K562 (cell line): ENCODE results near the gene UNC79. TPM values are rescaled to one million over a fixed set of nuclear protein-coding genes. Genes with fewer than 3 reads are reported as not detected.

Experiments used
- ATAC-seq: fragments of 200-7000 bp; cut with Tn5 transposase; 3 replicates; pipeline ENCODE4 v1.9.1; 2020; ENCODE audit warnings: moderate library complexity
- BruUV-seq: library from RNA; stranded (reverse); fragments of 400-500 nt; replicated peaks from 2 replicates; lab custom pipeline; 2021; lab: Mats Ljungman, UMichigan
- CTCF ChIA-PET: fragments of 300-600 bp; formaldehyde crosslinking; extraction: SDS; loops from one replicate; lab custom pipeline; 2021; ENCODE audit warnings: low intra/inter-chr PET ratio; lab: Yijun Ruan, JAX
- POLR2A ChIA-PET: fragments of 300-600, 350-650 bp; sonication (Branson Sonifier 250); formaldehyde crosslinking; extraction: SDS; loops from one replicate; lab custom pipeline; 2021; ENCODE audit warnings: antibody characterized with exemption, inconsistent platforms; lab: Yijun Ruan, JAX
- DNase-seq, 4 experiments: peaks; one replicate each; pipeline versions ENCODE4 v3.0.0 to v3.0.0-alpha.2; 2011 to 2018; ENCODE audit warnings: low spot score in 3 of 4, mixed read lengths in 3 of 4; ENCODE audit errors: extremely low read depth in 1 of 4
- FAIRE-seq: peaks from 2 replicates; lab custom pipeline; 2011; peaks lifted over from hg19 to GRCh38; lab: Jason Lieb, UNC
- H2AFZ ChIP-seq: 2 replicates; pipeline ENCODE4 v1.6.0; 2011; ENCODE audit warnings: low read depth, low read length, control low read depth, inconsistent platforms
- H3K27ac ChIP-seq: fragments of 200-600 bp; 3 replicates; pipeline ENCODE4 v1.8.0; 2011; ENCODE audit warnings: low read depth, mild to moderate bottlenecking, control low read depth, inconsistent platforms, low read length, moderate library complexity, mixed read lengths; ENCODE audit errors: extremely low read depth
- H3K27me3 ChIP-seq, 2 experiments: fragments of 300-600 bp in 1 of 2; 2 replicates in 1 of 2; 3 replicates in 1 of 2; pipeline versions ENCODE4 v1.6.0 to v1.8.0; 2011; ENCODE audit warnings: inconsistent platforms in 2 of 2, low read length in 2 of 2, mild to moderate bottlenecking in 1 of 2, mixed read lengths in 1 of 2, moderate library complexity in 1 of 2; ENCODE audit not compliant: control insufficient read depth in 2 of 2, insufficient read depth in 2 of 2
- H3K36me3 ChIP-seq: fragments of 300-600 bp; 3 replicates; pipeline ENCODE4 v1.8.0; 2011; ENCODE audit warnings: mild to moderate bottlenecking, low read length, inconsistent platforms; ENCODE audit not compliant: control insufficient read depth, insufficient read depth
- H3K4me1 ChIP-seq, 2 experiments: fragments of 200-600 bp in 1 of 2; replicated peaks in 1 of 2; 2 replicates in 1 of 2; 3 replicates in 1 of 2; pipeline versions ENCODE4 v1.5.1 to v1.8.0; 2011; ENCODE audit warnings: inconsistent platforms in 2 of 2, low read length in 2 of 2, mild to moderate bottlenecking in 1 of 2, mixed read lengths in 1 of 2, moderate library complexity in 1 of 2; ENCODE audit not compliant: control insufficient read depth in 2 of 2, insufficient read depth in 2 of 2
- H3K4me2 ChIP-seq: 2 replicates; pipeline ENCODE4 v1.6.1; 2011; ENCODE audit warnings: low read length, control low read depth, inconsistent platforms, mixed read lengths; ENCODE audit not compliant: insufficient read depth
- H3K4me3 ChIP-seq: fragments of 200-600 bp; sonication (generic), shearing (Covaris generic); 2 replicates; pipeline ENCODE4 v1.5.1; 2016; ENCODE audit warnings: control low read depth, inconsistent platforms
- H3K79me2 ChIP-seq: fragments of 200-600 bp; 3 replicates; pipeline ENCODE4 v1.8.0; 2011; ENCODE audit warnings: low read length, inconsistent platforms; ENCODE audit not compliant: control insufficient read depth, insufficient read depth
- H3K9ac ChIP-seq, 2 experiments: 2 replicates each; pipeline versions ENCODE4 v1.6.0 to v1.6.1; 2011; ENCODE audit warnings: low read depth in 2 of 2, low read length in 2 of 2, control low read depth in 1 of 2, inconsistent platforms in 1 of 2, mild to moderate bottlenecking in 1 of 2, mixed read lengths in 1 of 2; ENCODE audit not compliant: insufficient read depth in 1 of 2
- H3K9me1 ChIP-seq: one replicate; pipeline ENCODE4 v1.6.0; 2011; ENCODE audit warnings: inconsistent platforms, mild to moderate bottlenecking, low read length, moderate library complexity; ENCODE audit not compliant: control insufficient read depth, insufficient read depth
- H3K9me3 ChIP-seq: replicated peaks from 2 replicates; pipeline ENCODE4 v1.5.1; 2011; ENCODE audit warnings: low read depth, low read length, inconsistent platforms; ENCODE audit not compliant: control insufficient read depth, insufficient read depth
- H4K20me1 ChIP-seq: replicated peaks from 2 replicates; pipeline ENCODE4 v1.6.1; 2011; ENCODE audit warnings: low read length, inconsistent platforms, mixed read lengths; ENCODE audit not compliant: control insufficient read depth, insufficient read depth
- CREB1 ChIP-seq, 2 experiments: sonication (generic) in 1 of 2; formaldehyde crosslinking in 1 of 2; IDR thresholded peaks; 2 replicates each; pipeline versions ENCODE4 v1.6.1 to v1.8.0; 2012 to 2022; ENCODE audit warnings: inconsistent platforms in 1 of 2, mild to moderate bottlenecking in 1 of 2, missing genetic modification reagents in 1 of 2, moderate library complexity in 1 of 2
- CSDE1 ChIP-seq, 2 experiments: fragments of 450-650 bp; IDR thresholded peaks; 2 replicates each; pipeline ENCODE4 v1.6.1; 2016; ENCODE audit warnings: mild to moderate bottlenecking in 1 of 2
- EP400 ChIP-seq: fragments of 450-650 bp; IDR thresholded peaks from 2 replicates; pipeline ENCODE4 v1.6.1; 2017; ENCODE audit warnings: antibody characterized with exemption, mild to moderate bottlenecking, moderate library complexity
- HNRNPLL ChIP-seq: fragments of 200-400 bp; formaldehyde crosslinking; IDR thresholded peaks from 2 replicates; pipeline ENCODE4 v1.6.1; 2017; ENCODE audit warnings: low read length, low read depth, mild to moderate bottlenecking; ENCODE audit not compliant: poor library complexity, severe bottlenecking
- LCOR ChIP-seq: sonication (generic); formaldehyde crosslinking; IDR thresholded peaks from 2 replicates; pipeline ENCODE4 v1.8.0; 2022; ENCODE audit warnings: mild to moderate bottlenecking, missing genetic modification reagents
- MCM2 ChIP-seq: fragments of 450-650 bp; IDR thresholded peaks from 2 replicates; pipeline ENCODE4 v1.6.1; 2017; ENCODE audit warnings: low read depth, mild to moderate bottlenecking
- MCM7 ChIP-seq, 2 experiments: fragments of 450-650 bp; IDR thresholded peaks; 2 replicates each; pipeline ENCODE4 v1.6.1; 2016 to 2018
- RBFOX2 ChIP-seq: fragments of 200-400 bp; formaldehyde crosslinking; IDR thresholded peaks from 2 replicates; pipeline ENCODE4 v1.6.1; 2017; ENCODE audit warnings: low read depth, mild to moderate bottlenecking, low read length, moderate library complexity
- ZNF121 ChIP-seq: sonication (generic); formaldehyde crosslinking; conservative IDR thresholded peaks from 2 replicates; pipeline ENCODE4 v1.8.0; 2022; ENCODE audit warnings: missing genetic modification reagents
- ZNF253 ChIP-seq: fragments of 250-450 bp; sonication (Bioruptor Pico); conservative IDR thresholded peaks from 2 replicates; pipeline ENCODE4 v1.6.1; 2021; ENCODE audit warnings: mild to moderate bottlenecking
- ZNF395 ChIP-seq: fragments of 200-800 bp; sonication (Bioruptor generic); IDR thresholded peaks from 2 replicates; pipeline ENCODE4 v1.6.1; 2017; ENCODE audit warnings: missing genetic modification characterization, missing compliant biosample characterization
- WGBS: fragments of 100-300 bp; shearing (Covaris generic); methylation state at CpG from one replicate; pipeline ENCODE4 v1.1.6; 2016; ENCODE audit warnings: low coverage, mixed read lengths; ENCODE audit not compliant: insufficient coverage; ENCODE audit errors: missing lambda C conversion rate; 5-methylcytosine and 5-hydroxymethylcytosine counted together
- in situ Hi-C: fragments of 300-500 bp; cut with MboI; formaldehyde crosslinking; loops from 4 replicates; pipeline ENCODE4 v1.15.0; 2018; ENCODE audit warnings: inconsistent platforms, mixed read lengths
- intact Hi-C: fragments of 100-400 bp; cut with micrococcal nuclease; formaldehyde crosslinking; loops from 2 replicates; pipeline ENCODE4 v1.14.2; 2022
- polyA plus RNA-seq, 8 experiments: library from polyadenylated mRNA; depleted of rRNA in 4 of 8; stranded (reverse) in 5 of 8; unstranded in 3 of 8; fragments of >200 nt; fragmentation: Nextera tagmentation in 2 of 8; fragmentation: Illumina TruSeq in 1 of 8; extraction: Ambion mirVana in 2 of 8; extraction: Trizol in 1 of 8; gene quantifications; 2 replicates each; pipeline versions ENCODE4 v1.2.1 to v1.2.3, GENCODE V29; 2011 to 2014; ENCODE audit warnings: inconsistent platforms in 1 of 8, missing spikeins in 1 of 8
- total RNA-seq, 7 experiments: library from RNA; depleted of rRNA in 6 of 7; stranded (reverse); fragments of >200 nt in 6 of 7; fragmentation: Illumina TruSeq in 2 of 7; extraction: Trizol in 2 of 7; gene quantifications; 2 replicates each; pipeline versions ENCODE4 v1.2.1 to v1.2.3, GENCODE V29; 2011 to 2021; ENCODE audit warnings: low replicate concordance in 1 of 7
- TF ChIP-seq, protein P1 (sequence below): sonication (generic); formaldehyde crosslinking; IDR thresholded peaks from 2 replicates; pipeline ENCODE4 v1.8.0; 2022; ENCODE audit warnings: mild to moderate bottlenecking, missing genetic modification reagents
- TF ChIP-seq, protein P2 (sequence below): fragments of 450-650 bp; formaldehyde crosslinking; conservative IDR thresholded peaks from 2 replicates; pipeline ENCODE4 v1.4.0; 2022; ENCODE audit warnings: mild to moderate bottlenecking, missing genetic modification characterization

Gene UNC79
- total and polyA plus RNA-seq, 9 of the 15 experiments (the other 6 are each of a cell fraction or from before 2014, with no cell fraction given): under 0.01 to 0.04 (median 0.01) TPM; not detected in 6

DNA sequence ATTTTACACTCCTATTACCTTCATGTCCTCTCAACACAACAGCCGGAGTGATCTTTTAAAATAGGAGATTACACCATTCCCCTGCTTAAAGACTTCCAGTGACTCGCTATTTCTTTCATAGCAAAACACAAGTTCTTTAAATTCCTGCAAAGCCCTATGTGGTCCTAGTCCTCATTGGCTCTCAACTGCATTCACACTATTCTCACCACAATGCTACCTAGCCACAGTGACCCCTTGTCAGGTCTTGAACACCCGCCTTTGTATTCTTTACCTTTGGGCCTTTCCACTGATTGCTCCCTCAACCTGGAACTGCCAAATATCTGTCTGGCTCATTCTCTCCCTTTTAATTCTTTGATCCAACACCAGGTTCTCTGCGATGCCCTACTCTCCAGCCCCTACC is 197.3 kb downstream of the UNC79 start:
- no peaks in the 10 kb centered on the region for H3K9me1 ChIP-seq
- TF ChIP-seq, protein P1, sequence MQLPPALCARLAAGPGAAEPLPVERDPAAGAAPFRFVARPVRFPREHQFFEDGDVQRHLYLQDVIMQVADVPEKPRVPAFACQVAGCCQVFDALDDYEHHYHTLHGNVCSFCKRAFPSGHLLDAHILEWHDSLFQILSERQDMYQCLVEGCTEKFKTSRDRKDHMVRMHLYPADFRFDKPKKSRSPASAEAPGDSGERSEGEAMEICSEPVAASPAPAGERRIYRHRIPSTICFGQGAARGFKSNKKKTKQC (CRISPR knock-in tag): no peak
- TF ChIP-seq ZNF253 (CRISPR knock-in tag) (no peak), ZNF395 (CRISPR knock-in tag) (no peak), RBFOX2 (no peak), CREB1 (IDR thresholded peaks at IDR 0.05) (no peak), CREB1 (CRISPR knock-in tag; IDR thresholded peaks at IDR 0.05) (no peak), HNRNPLL (no peak), CSDE1 (IDR thresholded peaks at IDR 0.05) (no peak), ZNF121 (CRISPR knock-in tag) (no peak), LCOR (CRISPR knock-in tag) (no peak), MCM7 (IDR thresholded peaks at IDR 0.05) (no peak), EP400 (no peak), MCM2 (no peak)
- TF ChIP-seq, protein P2, sequence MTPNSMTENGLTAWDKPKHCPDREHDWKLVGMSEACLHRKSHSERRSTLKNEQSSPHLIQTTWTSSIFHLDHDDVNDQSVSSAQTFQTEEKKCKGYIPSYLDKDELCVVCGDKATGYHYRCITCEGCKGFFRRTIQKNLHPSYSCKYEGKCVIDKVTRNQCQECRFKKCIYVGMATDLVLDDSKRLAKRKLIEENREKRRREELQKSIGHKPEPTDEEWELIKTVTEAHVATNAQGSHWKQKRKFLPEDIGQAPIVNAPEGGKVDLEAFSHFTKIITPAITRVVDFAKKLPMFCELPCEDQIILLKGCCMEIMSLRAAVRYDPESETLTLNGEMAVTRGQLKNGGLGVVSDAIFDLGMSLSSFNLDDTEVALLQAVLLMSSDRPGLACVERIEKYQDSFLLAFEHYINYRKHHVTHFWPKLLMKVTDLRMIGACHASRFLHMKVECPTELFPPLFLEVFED (CRISPR knock-in tag): no peak
- POLR2A ChIA-PET: no interaction called here
- CTCF ChIA-PET: no interaction called here
- ATAC-seq (no peak), DNase-seq (no peak), FAIRE-seq (no peak)
- no peaks in the 10 kb centered on the region for H3K4me1 ChIP-seq
- WGBS: 3% methylated on average over 4 of the region's 4 CpGs
- H3K4me2 ChIP-seq: no peak overlapping the region
- BruUV-seq: no TSS peak
- intact Hi-C loops: no loop called here
- H2AFZ ChIP-seq: no peak overlapping the region
- no peaks in the 10 kb centered on the region for H4K20me1 ChIP-seq
- no peaks in the 10 kb centered on the region for H3K79me2 ChIP-seq
- no peaks in the 10 kb centered on the region for H3K27me3 ChIP-seq
- H3K9me3 ChIP-seq: no peaks in the 10 kb centered on the region
- no peak overlapping the region for H3K9ac ChIP-seq
- in situ Hi-C loops: no loop called here
- H3K36me3 ChIP-seq: no peaks in the 10 kb centered on the region
- no peak overlapping the region for H3K4me3 ChIP-seq
- no peak overlapping the region for H3K27ac ChIP-seq
